H1 (cell line): Measurements from ENCODE around the gene EEF2. TPM values are rescaled to one million over a fixed set of nuclear protein-coding genes. Genes with fewer than 3 reads are reported as not detected.
A peak's percentile ranks its signal among the peaks of the same experiment; 100 is the strongest.

Source experiments
- BACH1 ChIP-seq: IDR thresholded peaks from 2 replicates; pipeline ENCODE4 v1.6.1; 2012; ENCODE audit warnings: low read length, improper control_type of control experiment
- CTCF ChIP-seq, 3 experiments: IDR thresholded peaks; 1 replicate in 2 of 3; 2 replicates in 1 of 3; pipeline versions ENCODE4 v1.5.1 to v1.6.1; 2011; ENCODE audit warnings: low read length in 3 of 3, mild to moderate bottlenecking in 3 of 3, inconsistent platforms in 2 of 3, low read depth in 1 of 3, moderate library complexity in 1 of 3; ENCODE audit not compliant: insufficient read depth in 1 of 3; ENCODE audit errors: control extremely low read depth in 1 of 3
- EP300 ChIP-seq, 2 experiments: IDR thresholded peaks; 1 replicate in 1 of 2; 2 replicates in 1 of 2; pipeline ENCODE4 v1.6.1; 2011 to 2012; ENCODE audit warnings: low read depth in 2 of 2, low read length in 2 of 2, mild to moderate bottlenecking in 2 of 2, borderline replicate concordance in 1 of 2, inconsistent platforms in 1 of 2, moderate library complexity in 1 of 2
- GABPA ChIP-seq: IDR thresholded peaks from 2 replicates; pipeline ENCODE4 v1.6.1; 2011; ENCODE audit warnings: mild to moderate bottlenecking, low read length, moderate library complexity, borderline replicate concordance; ENCODE audit not compliant: insufficient read depth
- KDM1A ChIP-seq: fragments of 200-600, 300-600 bp; sonication (generic); IDR thresholded peaks from 2 replicates; pipeline ENCODE4 v1.7.1; 2016; ENCODE audit warnings: mild to moderate bottlenecking, low read length, borderline replicate concordance
- NRF1 ChIP-seq: IDR thresholded peaks from 2 replicates; pipeline ENCODE4 v1.6.1; 2011; ENCODE audit warnings: mild to moderate bottlenecking, low read depth, low read length, improper control_type of control experiment
- POLR2A ChIP-seq, 2 experiments: IDR thresholded peaks; 1 replicate in 1 of 2; 2 replicates in 1 of 2; pipeline ENCODE4 v1.6.1; 2011; ENCODE audit warnings: low read depth in 2 of 2, low read length in 2 of 2, mild to moderate bottlenecking in 2 of 2; ENCODE audit errors: control extremely low read depth in 1 of 2
- RAD21 ChIP-seq, 2 experiments: IDR thresholded peaks in 1 of 2; conservative IDR thresholded peaks in 1 of 2; 2 replicates each; pipeline ENCODE4 v1.6.1; 2011; ENCODE audit warnings: low read depth in 2 of 2, low read length in 2 of 2, improper control_type of control experiment in 1 of 2, inconsistent platforms in 1 of 2, mild to moderate bottlenecking in 1 of 2, moderate library complexity in 1 of 2
- SIN3A ChIP-seq, 2 experiments: IDR thresholded peaks in 1 of 2; conservative IDR thresholded peaks in 1 of 2; 2 replicates each; pipeline ENCODE4 v1.6.1; 2011 to 2012; ENCODE audit warnings: low read length in 2 of 2, improper control_type of control experiment in 1 of 2, low read depth in 1 of 2, mild to moderate bottlenecking in 1 of 2
- SIX5 ChIP-seq: IDR thresholded peaks from 2 replicates; pipeline ENCODE4 v1.6.1; 2011; ENCODE audit warnings: mild to moderate bottlenecking, low read depth, low read length
- SP1 ChIP-seq: IDR thresholded peaks from 2 replicates; pipeline ENCODE4 v1.6.1; 2011; ENCODE audit warnings: low read depth, low read length
- SUZ12 ChIP-seq: fragments of 200-600 bp; sonication (generic); IDR thresholded peaks from 2 replicates; pipeline ENCODE4 v1.6.1; 2012; ENCODE audit warnings: mild to moderate bottlenecking, inconsistent platforms, low read length, moderate library complexity, mixed read lengths
- TAF7 ChIP-seq: optimal IDR thresholded peaks from 2 replicates; pipeline ENCODE3; 2011; ENCODE audit warnings: low read depth, mild to moderate bottlenecking, inconsistent platforms, low read length, moderate library complexity, borderline replicate concordance
- TEAD4 ChIP-seq: IDR thresholded peaks from 2 replicates; pipeline ENCODE4 v1.6.1; 2012; ENCODE audit warnings: low read depth, low read length, inconsistent platforms, mixed read lengths
- polyA plus RNA-seq, 7 experiments: library from polyadenylated mRNA; depleted of rRNA in 3 of 7; stranded (reverse) in 5 of 7; unstranded in 2 of 7; fragments of >200 nt in 5 of 7; fragments of 200-250 nt in 2 of 7; gene quantifications; 1 replicate in 5 of 7; 2 replicates in 1 of 7; 4 replicates in 1 of 7; pipeline versions ENCODE4 v1.2.1 to v1.2.3, GENCODE V29; 2011 to 2013; ENCODE audit warnings: missing spikeins in 2 of 7, mixed read lengths in 2 of 7
- total RNA-seq: library from RNA; stranded (reverse); fragmentation: NEBNext Ultra II Directional; extraction: Animal tissue kit (Norgen Biotek cat#: 25700); gene quantifications from 2 replicates; pipeline ENCODE4 v1.2.1, GENCODE V29; 2021

Gene EEF2
- total and polyA plus RNA-seq, 2 of the 8 experiments (the other 6 are each of a cell fraction or from before 2014, with no cell fraction given), result 1,554 to 3,380 TPM

- TF ChIP-seq NRF1 (no peak), POLR2A (IDR thresholded peaks at IDR 0.05; ENCODE audit: control extremely low read depth in 1 of 2, low read depth in 2 of 2, low read length in 2 of 2) (peak; percentile 68 to 81), TEAD4 (no peak), GABPA (no peak), SIX5 (no peak), BACH1 (no peak), KDM1A (no peak), RAD21 (IDR thresholded peaks at IDR 0.05 in 1 of 2, conservative IDR thresholded peaks at IDR 0.05 in 1 of 2; ENCODE audit: low read depth in 2 of 2, low read length in 2 of 2) (no peak), SUZ12 (no peak), SIN3A (conservative IDR thresholded peaks at IDR 0.05 in 1 of 2, IDR thresholded peaks at IDR 0.05 in 1 of 2; ENCODE audit: low read depth in 1 of 2, low read length in 2 of 2) (no peak; a peak in 1 of 4 replicates), SP1 (peak; percentile 36; the same call in 1 of the 2 replicates), EP300 (IDR thresholded peaks at IDR 0.05; ENCODE audit: borderline replicate concordance in 1 of 2, low read depth in 2 of 2, low read length in 2 of 2) (no peak), TAF7 (peak; percentile 8), CTCF (IDR thresholded peaks at IDR 0.05; ENCODE audit: control extremely low read depth in 1 of 3, insufficient read depth in 1 of 3, low read depth in 1 of 3, low read length in 3 of 3) (no peak)
These were observed 5.5 kb downstream of the EEF2 start (continued) for GRCh38 chr19:3979674-3980352.
